Activated T-helper 9 cell treated with anti-CD3 and anti-CD28 coated beads, Interleukin-2, amount 50 U/mL, for 16 hours (primary cell): ENCODE results near the gene PLXNA2.

ENCODE experiments used
- DNase-seq: peaks from one replicate; pipeline ENCODE4 v3.0.0-alpha.2; 2020; ENCODE audit warnings: low read depth

The PLXNA2 gene, protein sequence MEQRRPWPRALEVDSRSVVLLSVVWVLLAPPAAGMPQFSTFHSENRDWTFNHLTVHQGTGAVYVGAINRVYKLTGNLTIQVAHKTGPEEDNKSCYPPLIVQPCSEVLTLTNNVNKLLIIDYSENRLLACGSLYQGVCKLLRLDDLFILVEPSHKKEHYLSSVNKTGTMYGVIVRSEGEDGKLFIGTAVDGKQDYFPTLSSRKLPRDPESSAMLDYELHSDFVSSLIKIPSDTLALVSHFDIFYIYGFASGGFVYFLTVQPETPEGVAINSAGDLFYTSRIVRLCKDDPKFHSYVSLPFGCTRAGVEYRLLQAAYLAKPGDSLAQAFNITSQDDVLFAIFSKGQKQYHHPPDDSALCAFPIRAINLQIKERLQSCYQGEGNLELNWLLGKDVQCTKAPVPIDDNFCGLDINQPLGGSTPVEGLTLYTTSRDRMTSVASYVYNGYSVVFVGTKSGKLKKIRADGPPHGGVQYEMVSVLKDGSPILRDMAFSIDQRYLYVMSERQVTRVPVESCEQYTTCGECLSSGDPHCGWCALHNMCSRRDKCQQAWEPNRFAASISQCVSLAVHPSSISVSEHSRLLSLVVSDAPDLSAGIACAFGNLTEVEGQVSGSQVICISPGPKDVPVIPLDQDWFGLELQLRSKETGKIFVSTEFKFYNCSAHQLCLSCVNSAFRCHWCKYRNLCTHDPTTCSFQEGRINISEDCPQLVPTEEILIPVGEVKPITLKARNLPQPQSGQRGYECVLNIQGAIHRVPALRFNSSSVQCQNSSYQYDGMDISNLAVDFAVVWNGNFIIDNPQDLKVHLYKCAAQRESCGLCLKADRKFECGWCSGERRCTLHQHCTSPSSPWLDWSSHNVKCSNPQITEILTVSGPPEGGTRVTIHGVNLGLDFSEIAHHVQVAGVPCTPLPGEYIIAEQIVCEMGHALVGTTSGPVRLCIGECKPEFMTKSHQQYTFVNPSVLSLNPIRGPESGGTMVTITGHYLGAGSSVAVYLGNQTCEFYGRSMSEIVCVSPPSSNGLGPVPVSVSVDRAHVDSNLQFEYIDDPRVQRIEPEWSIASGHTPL (N-terminal part only)

DNA sequence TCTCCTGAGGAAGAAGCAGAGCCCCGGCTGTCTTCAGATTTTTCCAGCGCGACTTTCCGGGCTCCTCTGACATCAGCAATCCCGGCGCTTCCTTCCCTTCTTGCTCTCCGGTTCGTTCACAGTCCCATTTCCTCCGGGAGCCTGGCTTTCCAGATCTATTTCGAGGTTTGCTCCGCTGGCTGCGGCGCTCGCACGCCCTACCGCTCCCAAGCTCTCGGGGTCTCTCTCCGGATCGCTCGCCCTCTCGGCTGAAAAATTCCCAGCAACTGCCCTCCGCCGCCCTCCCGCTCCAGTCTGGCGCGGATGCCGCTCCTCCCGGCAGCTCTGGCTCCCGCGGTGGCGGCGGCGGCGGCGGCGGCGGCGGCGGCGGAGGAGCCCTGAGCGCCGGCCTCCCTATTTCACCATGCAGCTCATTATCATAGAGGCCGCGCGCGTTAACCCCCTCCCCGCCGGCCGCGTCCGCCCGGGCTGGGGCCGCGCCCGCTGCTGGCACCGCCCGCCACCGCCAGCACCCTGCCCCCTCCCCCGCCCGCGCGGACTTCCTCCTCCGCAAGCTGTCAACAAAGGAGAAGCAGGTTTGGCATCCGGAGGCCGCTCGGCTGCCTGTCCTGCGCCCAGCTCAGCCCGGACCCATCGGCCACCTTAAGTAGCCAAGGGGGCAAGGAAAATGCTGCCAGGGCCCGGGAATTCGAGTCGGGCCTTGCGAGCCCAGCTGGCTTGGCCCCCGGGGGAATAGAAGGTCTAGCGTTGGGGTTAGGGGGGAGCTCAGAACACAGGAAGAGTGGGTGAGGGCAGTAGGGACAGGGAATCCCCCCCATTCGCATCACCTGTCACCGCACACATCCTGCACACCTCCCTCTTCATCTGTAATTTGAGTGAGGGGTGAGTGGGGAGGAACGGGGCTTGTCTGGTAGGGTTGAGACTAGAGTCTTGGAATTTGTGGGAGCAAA is at the start of gene PLXNA2:
TSS of gene PLXNA2 (minus strand) at position 418 of the 950 bp plus-strand sequence. CDS start 26,462 bp downstream, outside the sequence.
- peak; percentile 40 for DNase-seq

- no peak for DNase-seq
Measured at GRCh38 chr1:208292908-208293307, 48.7 kb upstream of the PLXNA2 start.

- no peak for DNase-seq
Measured at GRCh38 chr1:208291923-208292711, 47.9 kb upstream of the PLXNA2 start.

- DNase-seq, result no peak
Measured at GRCh38 chr1:208291129-208291528, 46.9 kb upstream of the PLXNA2 start.

DNA sequence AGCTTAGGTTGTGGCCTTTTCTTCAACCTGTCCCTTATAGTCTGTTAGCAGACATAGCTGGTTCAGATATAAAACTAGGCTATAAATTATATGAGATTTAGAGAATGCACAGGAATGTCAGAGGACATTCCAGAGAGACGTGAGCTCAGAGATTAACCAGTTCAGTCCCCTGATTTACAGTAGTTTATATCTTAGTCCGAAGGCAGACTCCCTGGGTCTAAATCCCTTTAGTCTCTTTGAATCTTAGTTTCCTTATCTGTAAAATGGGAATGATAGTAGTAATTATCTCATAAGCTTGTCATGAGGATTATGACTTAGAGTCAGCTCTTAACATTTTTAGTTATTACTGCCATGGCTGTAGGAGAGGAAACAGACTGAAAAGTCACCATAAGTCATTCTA is 45.5 kb upstream of the PLXNA2 start:
- no peak for DNase-seq

- no peak for DNase-seq
Measured at GRCh38 chr1:208288495-208288894, 44.3 kb upstream of the PLXNA2 start.

GRCh38 chr1:208280681-208281450 is 36.7 kb upstream of the PLXNA2 start:
- DNase-seq, result no peak

- DNase-seq, result no peak
Measured at GRCh38 chr1:208279826-208280588, 35.8 kb upstream of the PLXNA2 start.

DNA sequence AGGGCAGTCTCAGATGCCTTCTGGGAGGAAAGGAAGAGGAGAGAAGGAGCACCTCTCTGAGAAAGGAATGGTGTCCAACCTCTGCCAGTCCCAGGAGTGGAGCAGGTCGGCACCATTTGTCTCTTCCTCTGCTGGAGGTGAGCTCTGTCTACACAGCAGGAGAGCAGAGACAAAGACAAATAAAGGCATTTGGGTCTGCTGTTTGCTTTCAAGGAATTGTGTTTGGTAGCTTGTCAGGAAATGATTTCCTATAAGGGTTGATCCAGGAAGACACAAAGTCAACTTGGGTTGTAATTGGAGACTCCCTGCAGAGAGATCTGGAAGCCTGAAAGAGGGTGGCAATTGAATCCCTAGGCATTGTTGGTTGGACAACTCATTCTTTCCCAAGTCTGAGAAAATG is 34.5 kb upstream of the PLXNA2 start:
- DNase-seq, result no peak

DNA sequence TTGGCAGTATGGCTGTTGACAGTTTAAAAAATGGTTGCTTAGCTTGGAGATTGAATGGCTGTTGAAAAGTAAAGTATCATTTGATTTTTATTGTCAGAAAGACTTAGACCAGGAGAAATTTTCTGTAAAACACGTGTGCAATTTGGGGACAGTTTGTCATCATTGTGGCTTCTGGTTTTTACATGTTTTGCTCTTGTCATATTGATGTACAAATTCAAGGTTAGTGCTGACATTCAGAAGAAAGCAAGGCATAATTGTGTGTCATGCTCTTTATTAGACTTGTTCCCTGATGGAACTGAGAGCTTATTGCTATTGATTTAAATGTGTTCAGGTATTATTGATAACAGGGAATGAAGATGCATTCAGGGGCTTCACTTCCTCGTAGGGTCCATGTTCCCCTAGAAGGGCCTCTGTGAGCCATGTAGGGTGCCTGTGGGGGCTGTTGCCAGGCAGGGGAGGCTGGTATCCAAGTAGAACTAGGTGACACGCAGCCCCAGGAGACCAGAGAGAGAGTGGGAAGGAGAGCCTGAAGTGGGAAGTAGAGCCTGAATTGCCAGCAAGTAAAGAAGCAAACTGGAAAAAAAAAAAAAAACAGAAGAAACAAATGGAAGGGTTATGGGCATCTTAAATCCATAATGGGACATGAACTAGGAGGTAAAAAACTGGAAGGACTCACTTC is 32.7 kb upstream of the PLXNA2 start:
- no peak for DNase-seq

DNA sequence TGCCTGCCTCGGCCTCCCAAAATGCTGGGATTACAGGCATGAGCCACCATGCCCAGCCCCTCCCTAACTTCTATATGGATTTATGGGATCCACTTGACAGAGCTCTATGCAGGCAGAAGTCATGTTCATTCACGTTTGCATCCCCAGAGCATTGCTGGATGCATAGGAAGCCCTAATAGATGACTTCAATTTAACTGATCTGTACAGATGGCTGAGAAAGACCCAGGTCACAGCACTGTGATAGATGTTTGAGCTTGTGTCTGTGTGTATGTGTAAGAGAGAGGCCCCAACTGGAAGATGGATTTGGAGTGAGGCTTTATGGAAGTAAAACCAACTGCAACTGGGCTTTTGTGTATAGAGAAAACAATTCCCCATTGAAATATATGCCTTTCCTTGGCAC is 30.9 kb upstream of the PLXNA2 start:
- no peak for DNase-seq

- DNase-seq, result no peak
Measured at GRCh38 chr1:208273386-208274017, 29.3 kb upstream of the PLXNA2 start.

DNA sequence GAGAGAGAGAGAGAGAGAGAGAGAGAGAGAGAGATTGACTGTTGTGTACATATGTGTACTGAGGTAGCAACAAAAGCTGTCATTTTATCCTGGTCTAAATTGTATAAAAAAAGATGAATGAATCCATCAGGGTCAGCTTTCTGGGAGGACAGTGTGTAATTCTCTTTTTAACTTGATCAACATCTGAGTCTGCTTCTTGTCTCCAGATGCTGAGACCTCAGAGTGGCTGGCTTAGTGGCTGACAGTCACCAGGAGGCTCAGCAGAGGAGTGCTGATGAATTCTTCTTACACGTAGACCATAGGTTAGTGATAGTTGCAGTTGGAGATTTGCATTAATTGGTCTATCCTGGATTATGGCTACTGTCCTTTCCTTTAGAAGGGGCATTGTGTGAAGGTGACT is 28.5 kb upstream of the PLXNA2 start:
- no peak for DNase-seq

DNA sequence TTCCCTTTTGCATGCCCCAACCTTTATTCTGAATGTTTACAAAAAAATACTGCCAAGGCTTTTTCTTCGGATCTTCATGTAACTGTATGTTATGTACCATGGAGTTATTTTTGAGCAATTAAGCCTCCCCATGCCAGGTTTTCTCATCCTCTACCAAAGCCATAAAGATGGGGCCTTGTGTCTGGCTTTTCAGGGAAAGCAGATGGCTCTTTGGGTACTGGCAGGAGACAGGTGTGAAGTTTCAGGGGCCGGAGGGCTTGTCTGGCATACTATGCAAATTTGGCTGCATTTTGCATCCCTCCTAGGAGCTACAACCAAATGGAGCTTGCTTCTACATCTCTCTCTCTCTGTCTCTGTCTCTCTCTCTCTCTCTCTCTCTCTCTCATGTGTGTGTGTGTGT is 28.1 kb upstream of the PLXNA2 start:
- no peak for DNase-seq

DNA sequence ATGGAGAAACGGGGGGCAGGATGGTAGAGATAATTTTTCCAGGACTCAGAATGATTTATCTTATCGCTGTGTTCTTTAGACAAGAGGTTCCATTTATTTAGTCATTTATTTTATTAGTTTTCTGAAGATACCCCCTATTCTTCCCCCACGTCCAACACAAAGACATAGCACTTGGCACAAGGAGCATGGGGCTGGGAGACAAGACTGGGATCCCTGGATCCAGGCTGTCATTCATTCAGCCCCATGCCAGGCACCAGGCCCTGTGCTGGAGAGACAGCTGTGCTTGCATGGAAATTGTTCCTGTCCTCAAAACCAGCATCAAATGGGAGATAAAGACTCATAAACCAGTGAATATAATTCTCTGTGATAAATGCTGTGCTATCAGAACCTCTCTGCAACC is 27.1 kb upstream of the PLXNA2 start:
- DNase-seq, result no peak

DNA sequence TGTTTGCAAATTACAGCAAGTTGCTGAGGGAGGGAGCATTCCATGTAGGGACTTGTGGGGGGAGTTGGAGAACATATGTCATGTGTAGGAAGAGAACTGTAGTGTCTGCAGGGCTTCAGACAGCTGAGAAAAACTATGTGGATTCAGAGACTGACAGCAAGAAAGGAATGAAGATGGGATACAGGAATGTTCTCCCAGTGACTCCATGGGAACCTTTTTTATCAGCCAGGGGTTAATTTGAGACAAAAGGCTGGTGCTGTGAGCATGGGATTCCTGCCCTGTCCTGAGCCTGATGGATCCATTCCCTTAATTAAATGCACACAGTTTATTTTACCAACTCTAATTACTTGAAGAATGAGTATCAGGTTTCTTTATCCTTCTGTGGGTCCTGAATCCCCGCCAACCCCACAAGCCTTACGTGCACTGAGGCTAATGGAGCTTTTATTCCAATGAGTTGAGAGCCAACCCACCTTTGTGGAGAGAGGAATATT is 26.5 kb upstream of the PLXNA2 start:
- DNase-seq, result no peak

GRCh38 chr1:208269338-208269666 is 25.1 kb upstream of the PLXNA2 start:
- no peak for DNase-seq
